Measurements from ENCODE around the gene MYRFL. TPM values are rescaled to one million over a fixed set of nuclear protein-coding genes. Genes with fewer than 3 reads are reported as not detected.

The MYRFL gene
- total RNA-seq, 1 donor from 2014 or later, result not detected

DNA sequence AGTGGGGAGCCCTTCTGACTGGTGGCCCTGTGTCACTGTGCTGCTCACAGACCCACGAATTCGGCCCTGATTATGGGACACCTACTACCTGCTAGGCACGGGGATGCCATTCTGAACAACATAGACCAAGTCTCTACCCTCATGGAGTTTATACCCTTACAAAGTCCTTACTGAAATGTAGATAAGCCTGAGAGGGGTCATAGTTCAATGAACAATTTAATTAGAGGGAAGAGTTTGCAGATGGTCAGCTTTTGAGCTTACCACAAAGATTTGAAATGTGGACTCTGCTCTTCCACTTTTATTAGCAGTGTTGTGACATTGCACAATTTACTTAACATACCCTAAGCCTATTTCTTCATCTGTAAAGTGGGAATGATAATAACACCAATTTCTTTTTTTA, 161.1 kb downstream of the MYRFL start:
- Histone ChIP-seq H3K36me3 (no peaks in the 10 kb centered on the region), H3K9me3 (no peaks in the 10 kb centered on the region), H3K4me3 (no peak overlapping the region), H3K27ac (no peak overlapping the region), H3K27me3 (no peaks in the 10 kb centered on the region), H3K4me1 (peaks cover 15% of the 10 kb centered on the region)
- DNase-seq (ENCODE audit: extremely low spot score in 2 of 2), result no peak
- TF ChIP-seq POLR2A (IDR thresholded peaks at IDR 0.05) (no peak), POLR2AphosphoS5 (IDR thresholded peaks at IDR 0.05; ENCODE audit: insufficient read depth in 1 of 2, low read depth in 1 of 2) (no peak)
- TF ChIP-seq, protein P1, sequence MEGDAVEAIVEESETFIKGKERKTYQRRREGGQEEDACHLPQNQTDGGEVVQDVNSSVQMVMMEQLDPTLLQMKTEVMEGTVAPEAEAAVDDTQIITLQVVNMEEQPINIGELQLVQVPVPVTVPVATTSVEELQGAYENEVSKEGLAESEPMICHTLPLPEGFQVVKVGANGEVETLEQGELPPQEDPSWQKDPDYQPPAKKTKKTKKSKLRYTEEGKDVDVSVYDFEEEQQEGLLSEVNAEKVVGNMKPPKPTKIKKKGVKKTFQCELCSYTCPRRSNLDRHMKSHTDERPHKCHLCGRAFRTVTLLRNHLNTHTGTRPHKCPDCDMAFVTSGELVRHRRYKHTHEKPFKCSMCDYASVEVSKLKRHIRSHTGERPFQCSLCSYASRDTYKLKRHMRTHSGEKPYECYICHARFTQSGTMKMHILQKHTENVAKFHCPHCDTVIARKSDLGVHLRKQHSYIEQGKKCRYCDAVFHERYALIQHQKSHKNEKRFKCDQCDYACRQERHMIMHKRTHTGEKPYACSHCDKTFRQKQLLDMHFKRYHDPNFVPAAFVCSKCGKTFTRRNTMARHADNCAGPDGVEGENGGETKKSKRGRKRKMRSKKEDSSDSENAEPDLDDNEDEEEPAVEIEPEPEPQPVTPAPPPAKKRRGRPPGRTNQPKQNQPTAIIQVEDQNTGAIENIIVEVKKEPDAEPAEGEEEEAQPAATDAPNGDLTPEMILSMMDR (IDR thresholded peaks at IDR 0.05), result no peak
- intact Hi-C loops (cut with DNase I), result no loop called here

- Histone ChIP-seq H3K9me3 (no peaks in the 10 kb centered on the region), H3K36me3 (no peaks in the 10 kb centered on the region), H3K4me1 (peaks cover 15% of the 10 kb centered on the region), H3K27me3 (no peaks in the 10 kb centered on the region), H3K27ac (peak overlapping the region; percentile 45), H3K4me3 (no peak overlapping the region)
- intact Hi-C loops (cut with DNase I), result no loop called here
- TF ChIP-seq POLR2A (IDR thresholded peaks at IDR 0.05) (no peak), POLR2AphosphoS5 (IDR thresholded peaks at IDR 0.05; ENCODE audit: insufficient read depth in 1 of 2, low read depth in 1 of 2) (peak in 1 of 2 donors; percentile 62)
- TF ChIP-seq, protein P1 (IDR thresholded peaks at IDR 0.05), result no peak
- no peak for DNase-seq (ENCODE audit: extremely low spot score in 2 of 2)
Observed at GRCh38 chr12:69987579-69988091, 162.6 kb downstream of the MYRFL start.

DNA sequence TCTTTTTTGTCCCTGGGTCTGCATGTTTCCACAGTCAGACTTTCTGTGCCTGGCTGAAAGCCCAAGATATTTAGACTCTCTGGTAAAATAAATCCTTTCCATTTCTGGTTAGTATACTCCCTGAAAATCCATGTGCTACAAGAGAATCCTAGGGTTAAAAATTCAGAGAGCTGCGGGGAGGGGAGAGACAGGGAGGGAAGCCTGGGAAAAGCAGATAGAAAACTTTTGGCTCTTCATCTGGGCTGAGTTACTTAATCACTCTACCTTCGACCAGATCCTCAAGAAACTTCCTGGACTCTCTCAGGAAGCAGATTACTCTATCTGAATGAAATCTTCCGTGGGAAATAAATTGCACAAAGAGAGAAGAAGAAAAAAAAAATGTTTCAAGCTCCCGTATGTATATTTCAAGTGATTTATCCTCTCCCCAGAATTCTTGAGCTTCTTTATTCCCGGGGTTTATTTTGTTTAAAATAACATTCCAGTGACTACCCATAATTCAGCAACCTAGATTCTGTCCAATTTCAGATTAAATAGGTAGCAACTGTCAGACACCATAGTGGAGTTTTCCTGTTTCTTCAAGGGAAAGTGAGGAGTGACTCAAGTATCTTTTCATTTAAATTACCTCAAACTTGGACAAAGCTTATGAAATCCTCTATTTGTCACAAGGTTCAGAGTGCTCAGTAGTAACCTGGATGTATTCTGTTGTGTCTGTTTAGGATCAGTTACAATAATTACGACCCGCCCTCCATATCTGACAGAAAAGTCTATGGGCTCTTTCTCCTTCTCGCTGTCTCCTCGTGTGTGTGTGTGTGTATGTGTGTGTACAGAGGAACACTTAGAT, 163.7 kb downstream of the MYRFL start:
- intact Hi-C loops (cut with DNase I), result no loop called here
- peaks cover 15% of the 10 kb centered on the region for H3K4me1 ChIP-seq
- H3K4me3 ChIP-seq, result no peak overlapping the region
- no peaks in the 10 kb centered on the region for H3K9me3 ChIP-seq
- H3K36me3 ChIP-seq, result no peaks in the 10 kb centered on the region
- no peak for DNase-seq (ENCODE audit: extremely low spot score in 2 of 2)
- no peak for TF ChIP-seq POLR2A (IDR thresholded peaks at IDR 0.05)
- TF ChIP-seq, protein P1 (IDR thresholded peaks at IDR 0.05), result no peak
- TF ChIP-seq POLR2AphosphoS5 (IDR thresholded peaks at IDR 0.05; ENCODE audit: insufficient read depth in 1 of 2, low read depth in 1 of 2), result no peak
- H3K27ac ChIP-seq, result peak overlapping the region; percentile 45
- H3K27me3 ChIP-seq, result no peaks in the 10 kb centered on the region

DNA sequence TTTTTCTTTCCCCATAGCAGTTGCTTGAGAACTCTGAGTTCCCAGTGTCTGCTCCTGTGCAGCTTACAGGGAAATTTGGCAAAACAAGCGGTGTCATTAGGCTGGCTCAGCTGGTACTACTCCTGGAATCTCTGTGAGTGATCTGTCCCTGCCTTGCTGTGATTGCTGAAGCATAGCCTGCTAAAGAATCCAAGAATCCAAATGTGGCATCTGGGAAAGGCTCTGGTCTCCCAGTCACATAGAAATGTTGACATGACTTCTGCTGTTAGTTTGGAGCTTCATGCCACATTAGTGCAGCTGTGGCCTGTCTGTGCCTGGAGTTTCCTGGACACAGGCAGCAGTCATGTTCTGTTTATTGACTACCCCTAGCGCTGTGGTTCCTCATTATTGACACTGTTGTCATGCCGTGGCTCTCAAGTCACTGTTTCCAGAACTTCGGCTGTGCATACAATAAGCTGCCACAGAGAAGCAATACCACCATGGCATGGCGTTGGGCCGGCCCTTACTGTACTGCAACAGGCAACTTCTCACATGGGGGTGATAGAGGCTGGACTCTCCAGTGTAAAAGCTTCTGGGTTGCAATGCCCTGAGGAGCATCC, 166.8 kb downstream of the MYRFL start:
- DNase-seq (ENCODE audit: extremely low spot score in 2 of 2), result no peak
- Histone ChIP-seq H3K9me3 (no peaks in the 10 kb centered on the region), H3K36me3 (no peaks in the 10 kb centered on the region), H3K4me1 (peaks cover 15% of the 10 kb centered on the region), H3K4me3 (no peak overlapping the region), H3K27ac (no peak overlapping the region), H3K27me3 (no peaks in the 10 kb centered on the region)
- intact Hi-C loops (cut with DNase I), result no loop called here
- TF ChIP-seq, protein P1 (IDR thresholded peaks at IDR 0.05), result no peak
- TF ChIP-seq POLR2A (IDR thresholded peaks at IDR 0.05) (no peak), POLR2AphosphoS5 (IDR thresholded peaks at IDR 0.05; ENCODE audit: insufficient read depth in 1 of 2, low read depth in 1 of 2) (no peak)

Data from vagina (tissue), 2 donors.